GM18951 (cell line): ENCODE data around the gene LRRTM4.

Experiments used
- POLR2A ChIP-seq: IDR thresholded peaks from 4 replicates; pipeline ENCODE4 v1.6.1; 2011; ENCODE audit warnings: mild to moderate bottlenecking; ENCODE audit not compliant: insufficient read length, insufficient read depth; ENCODE audit errors: extremely low read depth
- in situ Hi-C: fragments of 300-500 bp; cut with MboI; formaldehyde crosslinking; loops from one replicate; pipeline ENCODE4 v1.12.0; 2022; ENCODE audit warnings: low sequenced_read_pairs, mixed read lengths, inconsistent platforms; ENCODE audit not compliant: unreplicated experiment

LRRTM4 gene

DNA sequence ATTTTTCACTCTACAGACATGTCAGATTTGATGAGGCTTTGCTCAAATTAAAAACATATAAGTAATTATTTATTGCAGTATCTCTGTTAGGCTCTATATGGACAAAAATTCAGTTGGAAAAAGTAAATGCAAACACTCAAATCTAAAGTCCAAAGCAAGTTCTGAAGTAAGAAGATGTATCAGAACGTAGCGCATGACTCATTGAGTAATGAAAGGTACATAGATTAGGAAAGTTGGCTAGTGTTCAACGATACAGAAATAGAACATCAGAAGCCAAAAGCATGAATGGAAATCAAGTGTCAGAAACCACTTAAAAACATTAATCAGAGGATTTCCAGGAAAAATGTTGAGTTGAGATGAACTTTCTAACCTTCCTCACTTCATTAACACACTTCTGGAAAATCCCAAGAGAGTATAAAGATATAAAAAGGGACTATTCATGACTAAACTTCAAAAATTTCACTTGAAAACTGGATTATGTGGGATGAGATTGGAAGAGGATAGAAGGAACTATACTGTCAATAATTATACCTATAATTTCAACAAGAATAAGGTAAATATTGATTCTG, 494.1 kb downstream of the LRRTM4 start:
- in situ Hi-C loops = no loop called here
- no peak for TF ChIP-seq POLR2A

DNA sequence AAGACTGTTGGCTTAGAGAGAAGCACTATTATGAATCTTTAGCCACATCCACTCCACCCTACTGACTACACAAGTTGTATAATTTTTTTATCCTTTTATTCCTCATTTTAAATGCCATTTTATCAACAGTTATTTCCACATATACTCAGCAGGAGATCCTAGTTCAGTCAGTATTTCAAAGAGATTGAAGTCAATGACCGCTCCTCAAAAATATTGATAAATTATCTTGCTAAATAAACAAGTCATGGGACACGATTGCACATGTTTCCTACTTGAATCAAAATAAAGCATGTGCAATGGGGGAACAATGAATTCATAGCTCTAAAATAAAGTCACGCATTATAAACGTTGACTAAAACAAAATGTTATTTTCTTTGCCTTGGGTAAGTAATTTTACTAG, 496.5 kb downstream of the LRRTM4 start:
- in situ Hi-C loops = no loop called here
- TF ChIP-seq POLR2A = no peak

DNA sequence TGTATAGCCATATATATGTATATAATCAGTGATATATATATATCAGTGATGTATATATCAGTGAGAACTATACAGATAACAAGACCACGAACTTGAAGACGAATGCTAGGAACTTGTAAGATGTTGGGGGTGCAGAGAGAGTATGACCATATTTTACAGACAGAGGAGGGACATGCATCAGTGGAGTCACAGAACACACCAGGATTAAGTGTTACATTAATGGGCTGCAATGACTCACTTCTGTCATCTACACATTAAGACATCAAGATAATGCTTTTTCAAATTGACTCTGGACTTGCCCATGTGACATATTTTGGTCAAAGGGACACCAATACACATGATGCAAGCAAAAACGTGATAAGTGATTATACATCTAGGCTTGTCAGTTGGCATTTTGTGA, 501.0 kb downstream of the LRRTM4 start:
- in situ Hi-C loops = no loop called here
- no peak for TF ChIP-seq POLR2A

DNA sequence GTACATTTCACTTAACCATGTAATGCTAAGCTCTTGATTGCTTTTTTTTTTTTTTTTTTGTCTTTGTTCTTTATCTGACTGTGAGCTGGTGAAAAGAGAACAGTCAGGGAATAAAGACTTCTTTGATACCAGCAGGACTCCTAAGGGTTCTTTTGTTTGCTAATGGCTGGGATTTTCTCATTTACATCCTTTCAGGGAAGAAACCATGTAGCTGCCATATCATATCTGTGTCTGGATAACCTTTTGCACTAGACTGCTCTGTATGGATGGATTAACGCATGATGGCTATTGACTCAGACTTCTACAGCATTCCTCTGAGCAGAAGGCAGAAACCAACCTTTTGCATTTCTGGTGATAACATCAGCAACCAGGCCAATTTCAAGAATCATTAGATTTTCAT, 504.0 kb downstream of the LRRTM4 start:
- no peak for TF ChIP-seq POLR2A
- in situ Hi-C loops = no loop called here

DNA sequence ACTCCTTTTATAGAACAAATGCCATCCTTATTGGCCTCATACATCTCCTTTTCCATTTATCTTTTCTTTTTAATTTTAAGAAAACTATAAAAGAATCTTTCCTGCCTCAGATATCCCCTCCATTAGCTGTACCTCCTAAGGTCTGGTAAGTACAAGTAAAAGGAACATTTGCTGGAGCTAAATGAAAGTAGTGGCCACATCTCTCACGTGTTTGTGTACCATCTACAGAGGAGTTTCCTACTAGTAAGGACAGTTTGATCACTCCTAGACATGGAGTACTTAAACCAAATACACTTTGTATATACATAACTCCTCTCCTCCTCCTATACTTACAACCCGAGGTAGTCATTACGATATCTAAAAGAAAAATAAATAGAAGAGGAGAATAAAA, 504.8 kb downstream of the LRRTM4 start:
- in situ Hi-C loops = no loop called here
- no peak for TF ChIP-seq POLR2A

DNA sequence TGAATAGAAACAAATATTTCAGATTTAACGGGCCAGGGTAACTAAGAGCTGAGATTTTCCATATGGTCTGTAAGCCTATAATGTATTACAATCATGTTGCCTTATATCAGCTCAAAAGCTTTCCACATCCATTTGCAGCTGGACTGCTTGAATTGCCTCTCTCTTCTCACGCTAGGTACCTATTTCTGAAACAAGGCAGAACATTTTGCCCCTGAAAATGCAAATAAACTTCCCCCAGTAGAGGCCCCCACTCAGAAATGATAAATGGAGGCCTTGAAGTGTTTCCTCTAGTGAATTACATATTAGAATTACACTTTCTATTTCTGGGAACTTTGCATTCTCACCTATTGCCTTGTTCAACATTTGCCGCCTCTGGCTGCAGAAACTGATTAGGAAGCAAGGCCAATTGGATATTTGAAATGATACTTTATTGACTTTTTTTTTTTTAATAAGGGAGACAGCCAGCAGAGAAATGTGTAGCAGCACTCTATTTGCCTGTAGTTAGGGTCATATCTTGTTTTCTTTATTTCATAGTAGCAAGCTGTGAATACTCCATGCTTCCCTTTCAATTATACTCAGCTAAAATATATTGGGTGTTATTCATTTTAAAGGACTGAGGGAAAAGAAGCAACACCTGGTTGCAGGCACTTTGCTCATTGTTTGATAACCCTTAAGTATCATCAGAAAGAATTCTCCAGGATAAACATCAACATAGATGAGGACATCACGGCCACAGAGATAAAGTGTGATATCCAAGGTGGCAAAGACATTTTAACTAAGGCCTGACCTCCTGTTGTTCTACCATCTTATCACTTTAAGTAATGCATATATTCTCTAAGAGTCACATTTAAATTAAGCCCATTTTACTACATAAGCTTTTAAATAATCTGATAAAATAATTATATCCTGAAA, 505.5 kb downstream of the LRRTM4 start:
- in situ Hi-C loops = no loop called here
- no peak for TF ChIP-seq POLR2A

DNA sequence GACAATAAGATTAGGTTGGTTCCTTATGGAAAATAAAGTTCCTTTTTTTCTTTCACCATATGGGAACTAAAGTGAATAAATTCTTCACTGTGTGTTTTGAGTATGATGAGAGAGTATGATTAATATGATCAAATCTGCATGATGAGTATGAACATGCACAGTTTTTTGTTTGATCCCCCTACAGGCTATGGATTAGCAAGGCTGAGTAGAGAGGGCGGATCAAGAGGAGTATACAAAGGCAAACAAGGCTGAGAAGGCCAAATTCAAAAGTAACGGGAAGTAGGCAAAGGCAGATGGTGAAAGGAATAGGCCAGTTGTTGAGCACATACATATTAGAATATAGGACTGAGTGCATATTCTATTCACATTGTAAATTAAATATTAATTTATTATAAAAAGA, 508.2 kb downstream of the LRRTM4 start:
- no peak for TF ChIP-seq POLR2A
- in situ Hi-C loops = no loop called here

DNA sequence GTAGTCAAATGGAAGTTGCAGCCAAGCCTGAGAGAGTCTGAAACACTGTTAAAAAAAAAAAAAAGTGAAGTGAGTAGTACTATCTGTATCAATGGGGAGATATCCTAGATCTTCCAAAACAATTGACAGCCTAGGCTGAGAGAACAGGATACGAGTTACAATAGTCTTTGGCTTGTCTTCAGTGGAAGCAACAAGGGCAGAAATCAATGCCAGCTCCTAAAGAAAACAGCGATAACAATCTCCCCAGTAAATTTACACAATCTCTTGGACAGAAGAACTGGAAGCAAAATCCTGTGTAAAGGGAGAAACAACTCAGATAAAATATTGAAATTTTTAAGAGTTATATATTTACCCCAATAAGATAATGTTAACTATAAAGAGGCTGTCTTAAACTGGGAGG, 508.7 kb downstream of the LRRTM4 start:
- TF ChIP-seq POLR2A = no peak
- in situ Hi-C loops = no loop called here

DNA sequence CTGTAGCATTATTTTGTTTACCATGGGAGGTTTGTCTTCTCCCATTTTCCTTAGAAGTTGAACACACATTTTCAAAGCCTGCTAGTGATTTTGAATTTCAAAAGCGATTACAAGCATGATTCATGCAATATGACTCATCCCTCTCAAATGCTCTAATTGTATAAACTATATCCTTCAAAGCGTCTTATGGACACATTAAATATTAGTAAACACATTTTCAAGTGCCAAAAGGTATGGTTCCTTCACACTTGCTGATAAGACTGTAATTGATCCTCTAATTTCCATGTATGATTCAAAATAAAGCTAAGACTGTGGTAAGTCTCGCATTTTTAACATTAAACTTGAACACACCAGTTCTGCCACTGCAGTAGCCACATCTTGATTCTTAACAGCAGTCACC, 512.9 kb downstream of the LRRTM4 start:
- in situ Hi-C loops = no loop called here
- TF ChIP-seq POLR2A = no peak

DNA sequence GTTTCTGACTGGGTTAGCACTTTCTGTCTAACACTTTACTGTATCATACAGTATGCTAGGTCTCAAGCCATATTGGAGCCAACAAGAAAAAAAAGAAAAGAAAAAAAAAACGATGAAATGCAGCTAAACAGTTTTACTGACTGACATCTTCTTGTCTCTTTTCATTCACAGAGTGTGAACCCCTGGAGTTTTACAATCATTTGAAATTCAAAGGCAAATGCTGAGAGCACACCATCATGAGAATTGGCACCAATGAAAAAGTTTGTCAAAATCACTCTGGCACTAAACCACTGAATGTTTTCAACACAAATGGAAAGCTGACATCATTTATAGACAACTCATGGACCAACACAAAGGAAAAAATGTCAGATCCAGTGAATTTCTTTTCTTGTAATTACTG, 513.3 kb downstream of the LRRTM4 start:
- TF ChIP-seq POLR2A = no peak
- in situ Hi-C loops = no loop called here

DNA sequence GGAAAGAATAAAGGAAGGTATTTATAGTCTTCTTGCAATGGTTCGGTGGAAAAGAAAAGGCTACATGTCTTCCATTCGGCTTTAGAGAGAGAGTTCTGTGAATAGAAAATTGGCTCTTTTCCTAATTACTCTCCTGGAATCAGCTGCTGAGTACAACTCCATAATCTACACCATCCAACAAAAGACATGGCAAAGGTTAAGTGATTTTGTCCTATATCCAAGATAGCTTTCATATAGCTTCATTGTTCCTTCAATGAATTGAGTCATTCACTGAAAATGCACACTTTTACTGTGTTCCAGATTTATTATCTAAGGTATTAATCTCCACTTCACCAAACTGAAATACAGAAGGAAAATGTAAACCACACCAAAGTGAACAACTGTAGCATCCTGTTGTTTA, 514.5 kb downstream of the LRRTM4 start:
- TF ChIP-seq POLR2A = no peak
- in situ Hi-C loops = no loop called here

DNA sequence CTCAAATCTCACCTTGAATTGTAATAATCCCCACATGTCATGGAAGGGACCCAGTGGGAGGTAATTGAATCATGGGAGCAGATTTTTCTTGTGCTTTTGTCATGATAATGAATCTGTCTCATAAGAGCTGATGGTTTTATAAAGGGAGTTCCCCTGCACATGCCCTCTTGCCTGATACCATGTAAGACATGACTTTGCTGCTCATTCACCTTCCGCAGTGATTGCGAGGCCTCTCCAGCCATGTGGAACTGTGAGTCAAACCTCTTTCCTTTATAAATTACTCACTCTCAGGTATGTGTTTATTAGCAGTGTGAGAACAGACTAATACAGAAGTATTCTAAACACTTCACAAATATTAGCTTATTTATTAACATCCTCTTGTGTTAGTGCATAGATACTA, 516.7 kb downstream of the LRRTM4 start:
- in situ Hi-C loops = no loop called here
- no peak for TF ChIP-seq POLR2A

DNA sequence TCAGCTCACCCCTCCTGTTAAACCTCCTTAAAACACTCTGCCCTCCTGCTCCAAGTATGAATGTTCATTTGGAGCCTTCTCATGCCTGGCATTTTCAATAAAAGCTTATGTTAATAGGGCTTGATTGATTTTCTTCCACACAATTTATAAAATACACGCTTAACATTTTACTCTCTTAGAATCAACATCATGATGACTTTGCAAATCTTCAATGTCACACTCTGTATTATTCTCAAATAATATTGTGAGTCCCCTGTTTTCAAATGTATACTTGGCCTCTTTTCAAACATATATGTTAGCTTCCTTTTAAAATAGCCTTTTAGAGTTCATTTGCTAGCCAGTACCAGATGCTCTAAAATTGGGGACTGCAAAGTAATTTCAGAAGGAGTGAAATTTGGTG, 520.3 kb downstream of the LRRTM4 start:
- no peak for TF ChIP-seq POLR2A
- in situ Hi-C loops = no loop called here

DNA sequence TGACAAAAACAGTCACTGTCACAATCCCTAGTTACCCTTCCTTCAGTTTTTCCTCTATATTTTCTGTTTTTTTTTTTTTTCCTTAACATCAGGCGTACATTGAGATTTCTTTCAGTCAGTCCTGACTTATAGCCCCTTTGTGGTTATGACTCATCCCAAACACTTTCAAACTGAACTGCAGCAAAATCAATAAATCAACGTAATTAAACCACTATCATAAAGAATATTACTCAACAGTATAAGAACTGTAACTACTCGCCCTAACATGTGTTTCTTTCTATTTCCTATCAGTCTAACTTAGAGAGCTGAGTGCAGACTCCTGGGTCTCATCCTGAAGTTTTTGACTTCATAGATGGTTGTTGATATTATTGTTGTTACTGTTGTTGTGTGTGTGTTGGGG, 523.5 kb downstream of the LRRTM4 start:
- TF ChIP-seq POLR2A = no peak
- in situ Hi-C loops = no loop called here

DNA sequence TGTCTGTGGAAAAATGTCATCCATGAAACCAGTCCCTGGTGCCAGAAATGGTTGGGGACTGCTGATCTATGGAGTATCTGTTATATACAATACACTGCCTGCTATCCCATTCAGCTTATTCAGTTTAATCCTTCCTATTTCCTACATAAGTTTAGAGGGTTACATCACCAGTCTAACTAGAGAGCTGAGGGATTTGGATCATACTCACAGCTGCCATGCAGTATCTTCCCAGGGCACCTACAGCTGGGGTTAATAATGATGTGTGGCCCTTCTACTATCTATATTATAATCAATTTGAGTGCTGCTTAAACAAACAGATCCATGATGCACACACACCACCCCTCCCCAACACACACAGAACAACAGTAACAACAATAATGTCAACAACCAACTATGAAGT, 524.0 kb downstream of the LRRTM4 start:
- in situ Hi-C loops = no loop called here
- no peak for TF ChIP-seq POLR2A

DNA sequence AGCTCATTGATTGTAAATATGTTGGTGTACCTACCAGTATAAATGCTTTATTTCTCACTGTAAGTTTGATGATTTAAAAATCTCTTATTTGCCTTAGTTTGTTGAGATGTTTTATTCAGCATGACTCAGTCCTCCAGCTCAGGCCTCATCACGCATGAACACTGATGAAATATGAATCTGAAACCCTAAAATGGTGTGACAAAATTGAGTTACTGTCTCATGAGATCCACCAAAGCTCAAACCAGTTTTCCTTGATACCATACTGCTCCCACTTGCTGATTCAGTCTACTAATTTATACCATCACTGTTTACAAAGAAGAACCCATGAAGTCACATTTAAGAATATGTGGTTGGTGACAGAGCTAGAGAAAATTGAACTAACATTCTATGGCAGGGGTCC, 524.9 kb downstream of the LRRTM4 start:
- no peak for TF ChIP-seq POLR2A
- in situ Hi-C loops = no loop called here
